ENCODE data around the gene FBXL7.

FBXL7 gene

DNA sequence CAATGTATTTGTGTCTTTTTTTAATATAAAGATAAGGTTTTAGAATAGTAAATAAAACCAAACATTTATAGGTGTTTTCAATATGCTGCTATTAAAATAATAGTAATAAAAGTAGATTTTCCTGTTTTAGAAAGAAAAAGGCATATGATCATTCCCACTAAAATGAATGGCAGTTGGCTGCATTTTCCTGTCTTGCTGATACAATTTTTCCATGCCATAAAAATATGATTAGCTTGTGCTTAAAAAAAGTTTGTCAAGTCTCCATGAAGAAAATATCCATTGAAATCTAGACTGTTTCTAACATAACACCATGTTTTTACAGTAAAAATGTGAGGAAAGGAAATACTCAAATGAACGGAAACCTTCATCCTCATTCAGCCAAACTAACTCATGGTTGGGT, 65.0 kb downstream of the FBXL7 start:
- no peaks in the 10 kb centered on the region for H3K27me3 ChIP-seq (ENCODE audit: insufficient read depth, low read length)
- H4K12ac ChIP-seq (ENCODE audit: low read depth, low read length) = no peak overlapping the region
- no peaks in the 10 kb centered on the region for H3K79me1 ChIP-seq (ENCODE audit: low read length)
- no peak overlapping the region for H3K4ac ChIP-seq (ENCODE audit: low read depth, low read length)
- no peak overlapping the region for H2BK120ac ChIP-seq (ENCODE audit: insufficient read depth, low read length, poor library complexity)
- no peak overlapping the region for H4K8ac ChIP-seq (ENCODE audit: low read depth, low read length)
- no peak overlapping the region for H3K14ac ChIP-seq (ENCODE audit: low read length)
- no peak overlapping the region for H2AK5ac ChIP-seq (ENCODE audit: low read length)
- no peak overlapping the region for H3K4me2 ChIP-seq (ENCODE audit: low read length)
- no peak for DNase-seq
- no peak overlapping the region for H3K9ac ChIP-seq (ENCODE audit: low read length)
- no peaks in the 10 kb centered on the region for H3K4me1 ChIP-seq (ENCODE audit: control insufficient read depth in 1 of 2, insufficient read depth in 2 of 2, low read length in 2 of 2)
- H2BK5ac ChIP-seq (ENCODE audit: low read depth, low read length, poor library complexity) = no peak overlapping the region
- H3K9me3 ChIP-seq (ENCODE audit: insufficient read depth, low read depth, low read length) = no peaks in the 10 kb centered on the region
- H4K91ac ChIP-seq (ENCODE audit: low read depth, low read length) = no peak overlapping the region
- no peaks in the 10 kb centered on the region for H3K36me3 ChIP-seq (ENCODE audit: control insufficient read depth in 1 of 2, insufficient read depth in 2 of 2, low read length in 2 of 2)
- no peak overlapping the region for H3K27ac ChIP-seq (ENCODE audit: low read depth, low read length)
- no peaks in the 10 kb centered on the region for H3K79me2 ChIP-seq (ENCODE audit: control insufficient read depth, insufficient read depth, low read length, poor library complexity)
- H3K4me3 ChIP-seq (ENCODE audit: low read depth, low read length) = no peak overlapping the region
- no peak overlapping the region for H2AFZ ChIP-seq (ENCODE audit: insufficient read depth, low read length, poor library complexity)
- no peak overlapping the region for H3K23ac ChIP-seq (ENCODE audit: low read length)
- no peak overlapping the region for H2BK12ac ChIP-seq (ENCODE audit: low read length)
- no CpG with 5 or more reads among the region's 1 CpG for WGBS (ENCODE audit: extremely low coverage, insufficient coverage, insufficient read length)
- no peak overlapping the region for H3K18ac ChIP-seq (ENCODE audit: low read length)

DNA sequence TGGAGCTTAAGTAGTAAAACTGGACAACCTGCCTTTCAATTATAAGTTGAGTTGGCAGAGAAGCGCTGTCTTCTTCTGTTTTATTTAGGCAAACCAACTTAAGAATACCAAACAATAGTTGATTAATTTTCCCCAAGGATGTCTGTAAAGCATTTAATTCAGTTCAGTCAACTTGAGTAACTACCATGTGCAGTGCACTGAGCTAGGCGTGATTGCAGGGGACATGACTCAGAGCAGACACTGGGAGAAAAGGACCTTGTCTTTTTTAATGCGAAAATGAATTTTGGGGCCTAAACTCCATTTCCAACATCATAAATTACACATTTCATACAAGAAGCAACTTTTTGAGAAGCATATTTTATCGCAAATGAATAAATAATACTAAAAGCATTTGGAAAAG, 66.3 kb downstream of the FBXL7 start:
- Histone ChIP-seq H2BK12ac (ENCODE audit: low read length) (no peak overlapping the region), H4K8ac (ENCODE audit: low read depth, low read length) (no peak overlapping the region), H3K27ac (ENCODE audit: low read depth, low read length) (no peak overlapping the region), H4K91ac (ENCODE audit: low read depth, low read length) (no peak overlapping the region), H2AFZ (ENCODE audit: insufficient read depth, low read length, poor library complexity) (no peak overlapping the region), H3K18ac (ENCODE audit: low read length) (no peak overlapping the region), H3K4me3 (ENCODE audit: low read depth, low read length) (no peak overlapping the region), H3K4me1 (ENCODE audit: control insufficient read depth in 1 of 2, insufficient read depth in 2 of 2, low read length in 2 of 2) (no peaks in the 10 kb centered on the region), H3K4ac (ENCODE audit: low read depth, low read length) (no peak overlapping the region), H3K79me2 (ENCODE audit: control insufficient read depth, insufficient read depth, low read length, poor library complexity) (no peaks in the 10 kb centered on the region), H4K12ac (ENCODE audit: low read depth, low read length) (no peak overlapping the region), H3K4me2 (ENCODE audit: low read length) (no peak overlapping the region), H2BK5ac (ENCODE audit: low read depth, low read length, poor library complexity) (no peak overlapping the region), H3K79me1 (ENCODE audit: low read length) (no peaks in the 10 kb centered on the region), H3K9ac (ENCODE audit: low read length) (no peak overlapping the region), H3K36me3 (ENCODE audit: control insufficient read depth in 1 of 2, insufficient read depth in 2 of 2, low read length in 2 of 2) (no peaks in the 10 kb centered on the region), H3K23ac (ENCODE audit: low read length) (no peak overlapping the region), H3K9me3 (ENCODE audit: insufficient read depth, low read depth, low read length) (no peaks in the 10 kb centered on the region), H2BK120ac (ENCODE audit: insufficient read depth, low read length, poor library complexity) (no peak overlapping the region), H3K27me3 (ENCODE audit: insufficient read depth, low read length) (no peaks in the 10 kb centered on the region), H2AK5ac (ENCODE audit: low read length) (no peak overlapping the region), H3K14ac (ENCODE audit: low read length) (no peak overlapping the region)
- no CpG with 5 or more reads among the region's 4 CpGs for WGBS (ENCODE audit: extremely low coverage, insufficient coverage, insufficient read length)
- DNase-seq = no peak

DNA sequence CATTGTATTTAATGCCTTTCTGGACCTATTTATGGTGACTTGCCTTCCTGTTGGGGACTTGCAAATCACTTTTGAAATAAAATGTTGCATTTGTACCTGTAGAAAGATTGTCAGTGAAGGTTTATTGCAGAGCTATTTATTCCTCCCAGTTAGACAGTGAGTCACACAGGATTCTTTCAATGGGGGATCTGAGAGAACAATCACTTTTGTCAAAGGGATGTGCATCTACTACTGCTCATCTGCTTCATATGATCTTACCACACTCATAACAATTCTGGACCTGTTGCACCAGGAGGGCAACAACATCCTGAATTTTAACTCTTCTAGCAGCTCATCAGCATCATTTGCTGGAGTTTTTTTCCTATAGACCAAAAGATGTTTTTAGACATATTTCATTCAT, 66.8 kb downstream of the FBXL7 start:
- H3K9ac ChIP-seq (ENCODE audit: low read length) = no peak overlapping the region
- H3K4me3 ChIP-seq (ENCODE audit: low read depth, low read length) = no peak overlapping the region
- no peak overlapping the region for H4K91ac ChIP-seq (ENCODE audit: low read depth, low read length)
- no peak overlapping the region for H3K23ac ChIP-seq (ENCODE audit: low read length)
- H3K9me3 ChIP-seq (ENCODE audit: insufficient read depth, low read depth, low read length) = peaks cover 3% of the 10 kb centered on the region
- no peak overlapping the region for H3K18ac ChIP-seq (ENCODE audit: low read length)
- no peak overlapping the region for H2BK12ac ChIP-seq (ENCODE audit: low read length)
- no peak for DNase-seq
- H3K79me1 ChIP-seq (ENCODE audit: low read length) = no peaks in the 10 kb centered on the region
- H2BK5ac ChIP-seq (ENCODE audit: low read depth, low read length, poor library complexity) = no peak overlapping the region
- H3K36me3 ChIP-seq (ENCODE audit: control insufficient read depth in 1 of 2, insufficient read depth in 2 of 2, low read length in 2 of 2) = no peaks in the 10 kb centered on the region
- no peak overlapping the region for H2AFZ ChIP-seq (ENCODE audit: insufficient read depth, low read length, poor library complexity)
- no peaks in the 10 kb centered on the region for H3K27me3 ChIP-seq (ENCODE audit: insufficient read depth, low read length)
- no peak overlapping the region for H3K4ac ChIP-seq (ENCODE audit: low read depth, low read length)
- no peak overlapping the region for H4K12ac ChIP-seq (ENCODE audit: low read depth, low read length)
- no peak overlapping the region for H2BK120ac ChIP-seq (ENCODE audit: insufficient read depth, low read length, poor library complexity)
- no peak overlapping the region for H3K14ac ChIP-seq (ENCODE audit: low read length)
- no peak overlapping the region for H3K4me2 ChIP-seq (ENCODE audit: low read length)
- H3K27ac ChIP-seq (ENCODE audit: low read depth, low read length) = no peak overlapping the region
- H3K4me1 ChIP-seq (ENCODE audit: control insufficient read depth in 1 of 2, insufficient read depth in 2 of 2, low read length in 2 of 2) = no peaks in the 10 kb centered on the region
- H3K79me2 ChIP-seq (ENCODE audit: control insufficient read depth, insufficient read depth, low read length, poor library complexity) = no peaks in the 10 kb centered on the region
- no peak overlapping the region for H4K8ac ChIP-seq (ENCODE audit: low read depth, low read length)
- no peak overlapping the region for H2AK5ac ChIP-seq (ENCODE audit: low read length)

DNA sequence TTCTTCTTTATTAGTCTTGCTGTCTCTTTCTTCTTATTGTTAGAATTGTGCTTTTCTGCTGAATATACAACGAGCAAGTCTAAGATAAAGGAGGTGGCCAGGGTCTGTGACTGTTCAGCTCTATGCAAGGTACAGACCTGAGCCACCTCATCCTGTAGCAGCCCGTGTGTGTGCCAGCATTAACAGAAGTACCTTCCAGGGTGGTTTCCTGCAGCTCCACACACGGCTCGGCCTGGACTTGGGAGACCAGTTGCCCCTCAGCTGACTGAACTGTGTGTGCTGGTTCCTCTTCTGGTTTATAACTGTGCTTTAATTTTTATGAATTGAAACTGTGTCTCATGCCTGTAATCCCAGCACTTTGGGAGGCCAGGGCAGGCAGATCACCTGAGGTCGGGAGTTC, 70.5 kb downstream of the FBXL7 start:
- no peak overlapping the region for H4K12ac ChIP-seq (ENCODE audit: low read depth, low read length)
- no peak overlapping the region for H2BK120ac ChIP-seq (ENCODE audit: insufficient read depth, low read length, poor library complexity)
- no peak overlapping the region for H3K4ac ChIP-seq (ENCODE audit: low read depth, low read length)
- no peaks in the 10 kb centered on the region for H3K79me1 ChIP-seq (ENCODE audit: low read length)
- no peak overlapping the region for H2AK5ac ChIP-seq (ENCODE audit: low read length)
- H3K9ac ChIP-seq (ENCODE audit: low read length) = no peak overlapping the region
- no peak for DNase-seq
- no peak overlapping the region for H2AFZ ChIP-seq (ENCODE audit: insufficient read depth, low read length, poor library complexity)
- H4K8ac ChIP-seq (ENCODE audit: low read depth, low read length) = no peak overlapping the region
- no peak overlapping the region for H2BK5ac ChIP-seq (ENCODE audit: low read depth, low read length, poor library complexity)
- no peak overlapping the region for H3K27ac ChIP-seq (ENCODE audit: low read depth, low read length)
- H3K14ac ChIP-seq (ENCODE audit: low read length) = no peak overlapping the region
- H3K79me2 ChIP-seq (ENCODE audit: control insufficient read depth, insufficient read depth, low read length, poor library complexity) = no peaks in the 10 kb centered on the region
- H3K4me1 ChIP-seq (ENCODE audit: control insufficient read depth in 1 of 2, insufficient read depth in 2 of 2, low read length in 2 of 2) = no peaks in the 10 kb centered on the region
- no CpG with 5 or more reads among the region's 5 CpGs for WGBS (ENCODE audit: extremely low coverage, insufficient coverage, insufficient read length)
- no peak overlapping the region for H3K18ac ChIP-seq (ENCODE audit: low read length)
- H3K27me3 ChIP-seq (ENCODE audit: insufficient read depth, low read length) = no peaks in the 10 kb centered on the region
- H3K23ac ChIP-seq (ENCODE audit: low read length) = no peak overlapping the region
- H3K36me3 ChIP-seq (ENCODE audit: control insufficient read depth in 1 of 2, insufficient read depth in 2 of 2, low read length in 2 of 2) = no peaks in the 10 kb centered on the region
- H3K9me3 ChIP-seq (ENCODE audit: insufficient read depth, low read depth, low read length) = peaks cover 3% of the 10 kb centered on the region
- no peak overlapping the region for H3K4me2 ChIP-seq (ENCODE audit: low read length)
- H2BK12ac ChIP-seq (ENCODE audit: low read length) = no peak overlapping the region
- no peak overlapping the region for H4K91ac ChIP-seq (ENCODE audit: low read depth, low read length)
- no peak overlapping the region for H3K4me3 ChIP-seq (ENCODE audit: low read depth, low read length)

DNA sequence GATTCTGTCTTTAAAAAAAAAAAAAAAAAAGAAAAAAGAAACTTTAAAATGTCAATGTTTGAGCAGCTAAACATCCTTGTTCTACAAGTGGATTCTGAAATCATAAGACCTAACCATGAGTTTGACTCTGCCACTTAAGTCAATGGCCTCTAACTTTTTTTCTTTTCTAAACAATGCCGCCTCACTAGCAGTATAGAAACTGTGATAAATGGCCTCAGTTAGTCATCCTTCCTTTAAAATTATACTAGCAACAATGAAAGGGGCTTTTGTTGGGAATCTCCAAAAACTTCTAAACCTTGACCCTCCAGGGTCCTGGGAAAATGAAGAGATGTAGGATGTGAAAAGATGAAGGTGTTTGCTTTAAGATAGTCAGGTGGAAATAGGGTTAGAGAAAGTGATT, 71.1 kb downstream of the FBXL7 start:
- H3K27me3 ChIP-seq (ENCODE audit: insufficient read depth, low read length) = no peaks in the 10 kb centered on the region
- H3K4me1 ChIP-seq (ENCODE audit: control insufficient read depth in 1 of 2, insufficient read depth in 2 of 2, low read length in 2 of 2) = no peaks in the 10 kb centered on the region
- H3K79me2 ChIP-seq (ENCODE audit: control insufficient read depth, insufficient read depth, low read length, poor library complexity) = no peaks in the 10 kb centered on the region
- no peak overlapping the region for H3K14ac ChIP-seq (ENCODE audit: low read length)
- no peak overlapping the region for H2AFZ ChIP-seq (ENCODE audit: insufficient read depth, low read length, poor library complexity)
- no peak overlapping the region for H2AK5ac ChIP-seq (ENCODE audit: low read length)
- H3K4me3 ChIP-seq (ENCODE audit: low read depth, low read length) = no peak overlapping the region
- H3K79me1 ChIP-seq (ENCODE audit: low read length) = no peaks in the 10 kb centered on the region
- no peak overlapping the region for H3K4ac ChIP-seq (ENCODE audit: low read depth, low read length)
- WGBS (ENCODE audit: extremely low coverage, insufficient coverage, insufficient read length) = no CpG with 5 or more reads among the region's 1 CpG
- H3K27ac ChIP-seq (ENCODE audit: low read depth, low read length) = no peak overlapping the region
- H3K4me2 ChIP-seq (ENCODE audit: low read length) = no peak overlapping the region
- H3K36me3 ChIP-seq (ENCODE audit: control insufficient read depth in 1 of 2, insufficient read depth in 2 of 2, low read length in 2 of 2) = no peaks in the 10 kb centered on the region
- H2BK5ac ChIP-seq (ENCODE audit: low read depth, low read length, poor library complexity) = no peak overlapping the region
- no peak overlapping the region for H4K91ac ChIP-seq (ENCODE audit: low read depth, low read length)
- H3K9ac ChIP-seq (ENCODE audit: low read length) = no peak overlapping the region
- no peak for DNase-seq
- H4K12ac ChIP-seq (ENCODE audit: low read depth, low read length) = no peak overlapping the region
- H3K9me3 ChIP-seq (ENCODE audit: insufficient read depth, low read depth, low read length) = peaks cover 3% of the 10 kb centered on the region
- no peak overlapping the region for H4K8ac ChIP-seq (ENCODE audit: low read depth, low read length)
- H3K18ac ChIP-seq (ENCODE audit: low read length) = no peak overlapping the region
- H2BK120ac ChIP-seq (ENCODE audit: insufficient read depth, low read length, poor library complexity) = no peak overlapping the region
- no peak overlapping the region for H3K23ac ChIP-seq (ENCODE audit: low read length)
- no peak overlapping the region for H2BK12ac ChIP-seq (ENCODE audit: low read length)
